Central memory CD8-positive, alpha-beta T cell (primary cell): ENCODE results near the gene RCCD1.
"Not testable (repeated sequence)": the region's sequence is repeated elsewhere in the genome, so short reads cannot be mapped to it uniquely, and the experiment has no call there.

Experiments used
- ATAC-seq: fragments of 150-1000 bp; cut with Tn5 transposase; replicated peaks from 2 replicates; pipeline ENCODE4 v1.10.0; 2022; ENCODE audit warnings: mild to moderate bottlenecking, moderate FRiP score, moderate number of reproducible peaks; ENCODE audit not compliant: poor library complexity, severe bottlenecking; ENCODE audit errors: extremely low read depth
- DNase-seq, 2 donors: peaks; one replicate each; pipeline ENCODE4 v3.0.0; 2021; ENCODE audit warnings: low spot score in 2 of 2
- H3K27ac Mint-ChIP-seq: one replicate; pipeline ENCODE4 v1.8.0; 2022; ENCODE audit warnings: low read depth, mild to moderate bottlenecking, moderate library complexity, mixed read lengths
- H3K27me3 Mint-ChIP-seq: one replicate; pipeline ENCODE4 v1.8.0; 2022; ENCODE audit warnings: mixed read lengths
- H3K36me3 Mint-ChIP-seq: one replicate; pipeline ENCODE4 v1.8.0; 2022; ENCODE audit warnings: mild to moderate bottlenecking, moderate library complexity, mixed read lengths; ENCODE audit not compliant: insufficient read depth
- H3K4me1 Mint-ChIP-seq: one replicate; pipeline ENCODE4 v1.8.0; 2022; ENCODE audit warnings: mixed read lengths
- H3K4me3 Mint-ChIP-seq: one replicate; pipeline ENCODE4 v1.8.0; 2022; ENCODE audit warnings: mild to moderate bottlenecking, moderate library complexity, mixed read lengths
- H3K9me3 Mint-ChIP-seq: one replicate; pipeline ENCODE4 v1.8.0; 2022; ENCODE audit warnings: mixed read lengths

Gene RCCD1

DNA sequence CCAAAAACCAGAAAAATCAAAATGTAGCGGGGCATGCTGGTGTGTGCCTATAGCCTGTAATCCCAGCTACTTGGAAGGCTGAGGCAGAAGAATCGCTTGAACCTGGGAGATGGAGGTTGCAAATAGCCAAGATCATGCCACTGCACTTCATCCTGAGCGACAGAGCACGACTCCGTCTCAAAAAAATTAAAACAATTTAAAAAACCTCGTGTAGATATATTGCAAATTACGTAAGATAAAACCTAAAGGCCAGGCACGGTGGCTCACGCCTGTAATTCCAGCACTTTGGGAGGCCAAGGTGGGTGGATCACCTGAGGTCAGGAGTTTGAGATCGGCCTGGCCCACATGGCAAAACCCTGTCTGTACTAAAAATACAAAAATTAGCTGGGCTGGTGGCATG, 27.9 kb upstream of the RCCD1 start:
- H3K4me3 Mint-ChIP-seq, H3K27ac Mint-ChIP-seq, DNase-seq, H3K27me3 Mint-ChIP-seq, H3K36me3 Mint-ChIP-seq, H3K9me3 Mint-ChIP-seq, ATAC-seq: not testable (repeated sequence)
- peaks cover 22% of the 10 kb centered on the region for H3K4me1 Mint-ChIP-seq

GRCh38 chr15:90928106-90928505, 26.6 kb upstream of the RCCD1 start:
- not testable (repeated sequence) for H3K27ac Mint-ChIP-seq, ATAC-seq, H3K9me3 Mint-ChIP-seq, DNase-seq, H3K36me3 Mint-ChIP-seq, H3K27me3 Mint-ChIP-seq
- H3K4me1 Mint-ChIP-seq, result peaks cover 30% of the 10 kb centered on the region
- H3K4me3 Mint-ChIP-seq, result peak overlapping the region; percentile 56

DNA sequence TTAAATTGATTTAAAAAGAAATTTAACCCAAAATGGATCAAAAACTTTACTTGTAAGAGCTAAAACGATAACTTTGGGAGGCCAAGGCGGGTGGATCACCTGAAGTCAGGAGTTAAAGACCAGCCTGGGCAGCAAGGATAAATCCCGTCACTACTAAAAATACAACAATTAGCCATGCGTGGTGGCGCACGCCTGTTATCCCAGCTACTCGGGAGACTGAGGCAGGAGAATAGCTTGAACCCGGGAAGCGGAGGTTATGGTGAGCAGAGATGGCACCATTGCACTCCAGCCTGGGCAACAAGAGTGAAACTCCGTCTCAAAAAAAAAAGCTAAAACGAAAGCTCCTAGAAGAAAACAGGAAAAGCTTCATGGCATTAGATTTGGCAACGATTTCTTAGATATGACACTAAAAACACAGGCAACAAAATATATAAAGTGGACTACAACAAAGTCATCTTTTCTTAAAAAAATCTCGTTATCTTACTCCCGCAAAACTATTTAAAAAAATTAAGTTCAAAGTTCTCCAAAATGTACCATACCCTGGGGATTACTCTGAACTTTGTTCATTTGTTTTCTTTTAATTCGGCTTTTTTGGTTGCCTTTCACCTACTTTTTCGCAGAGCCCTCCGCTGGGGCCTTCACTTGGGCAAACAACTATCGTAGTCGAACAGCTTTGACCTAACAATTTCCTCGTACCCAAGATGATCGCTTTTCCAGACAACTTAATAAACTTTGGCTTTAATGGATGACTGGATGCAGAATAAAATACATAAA, 25.3 kb upstream of the RCCD1 start:
- Mint-ChIP-seq H3K27ac (peak overlapping the region; percentile 93), H3K4me3 (peak overlapping the region; percentile 91), H3K4me1 (peaks cover 35% of the 10 kb centered on the region), H3K9me3 (no peaks in the 10 kb centered on the region), H3K27me3 (no peaks in the 10 kb centered on the region), H3K36me3 (peaks cover 6% of the 10 kb centered on the region)
- ATAC-seq, result no peak
- no peak for DNase-seq

DNA sequence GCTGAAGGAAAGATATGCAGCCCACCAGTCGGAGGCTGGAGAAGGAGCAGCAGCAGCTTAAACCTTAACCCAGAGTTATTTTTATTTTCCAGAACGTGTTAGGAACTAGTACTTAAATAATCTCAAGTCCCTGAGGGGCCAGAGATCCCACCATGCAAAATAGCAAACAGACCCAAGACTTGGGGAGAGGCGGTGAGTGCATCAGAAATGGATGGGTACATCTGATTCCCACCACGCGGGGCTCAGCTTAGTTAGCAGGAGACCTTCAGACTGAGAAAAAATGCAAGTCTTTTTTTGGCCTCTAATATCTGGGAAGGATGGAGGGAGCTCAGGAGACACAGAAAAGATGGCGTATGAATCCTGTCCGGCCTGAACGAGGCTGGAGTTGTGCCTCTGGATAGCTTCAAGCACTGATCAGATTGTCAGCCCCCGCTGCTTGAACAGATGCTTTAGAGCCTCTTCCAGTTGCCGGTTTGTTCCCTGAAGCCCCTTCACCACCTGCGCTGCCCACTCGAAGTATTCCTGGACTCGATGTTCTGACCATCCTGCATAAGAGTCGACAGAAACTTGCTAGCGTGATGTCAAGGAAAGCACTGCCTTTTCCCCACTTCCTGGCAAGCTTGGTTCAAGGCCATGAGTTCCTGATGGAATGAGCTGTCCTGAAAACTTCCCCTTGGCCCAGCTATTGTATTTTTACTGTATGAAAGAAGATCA, 23.7 kb upstream of the RCCD1 start:
- Mint-ChIP-seq H3K4me1 (peaks cover 46% of the 10 kb centered on the region), H3K27ac (peak overlapping the region; percentile 93), H3K4me3 (peak overlapping the region; percentile 91), H3K36me3 (peaks cover 7% of the 10 kb centered on the region), H3K9me3 (no peaks in the 10 kb centered on the region), H3K27me3 (no peaks in the 10 kb centered on the region)
- DNase-seq (no peak), ATAC-seq (no peak)

DNA sequence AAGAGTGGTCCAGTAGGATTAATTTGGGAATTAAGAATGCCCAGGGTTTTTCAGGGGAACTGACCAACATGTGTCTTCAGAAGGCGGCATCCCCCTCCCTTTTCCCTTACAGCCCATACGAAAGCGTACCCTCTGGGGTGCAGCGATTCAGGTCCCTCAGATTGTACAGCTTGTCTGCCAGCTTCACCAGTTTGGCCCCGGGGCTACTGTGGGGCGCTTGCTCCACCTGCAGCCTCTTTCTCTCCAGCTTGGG, 23.2 kb upstream of the RCCD1 start:
- no peaks in the 10 kb centered on the region for H3K27me3 Mint-ChIP-seq
- peak overlapping the region; percentile 85 for H3K27ac Mint-ChIP-seq
- H3K4me1 Mint-ChIP-seq, result peaks cover 50% of the 10 kb centered on the region
- H3K9me3 Mint-ChIP-seq, result no peaks in the 10 kb centered on the region
- peaks cover 7% of the 10 kb centered on the region for H3K36me3 Mint-ChIP-seq
- H3K4me3 Mint-ChIP-seq, result peak overlapping the region; percentile 91
- DNase-seq (no peak), ATAC-seq (no peak)

DNA sequence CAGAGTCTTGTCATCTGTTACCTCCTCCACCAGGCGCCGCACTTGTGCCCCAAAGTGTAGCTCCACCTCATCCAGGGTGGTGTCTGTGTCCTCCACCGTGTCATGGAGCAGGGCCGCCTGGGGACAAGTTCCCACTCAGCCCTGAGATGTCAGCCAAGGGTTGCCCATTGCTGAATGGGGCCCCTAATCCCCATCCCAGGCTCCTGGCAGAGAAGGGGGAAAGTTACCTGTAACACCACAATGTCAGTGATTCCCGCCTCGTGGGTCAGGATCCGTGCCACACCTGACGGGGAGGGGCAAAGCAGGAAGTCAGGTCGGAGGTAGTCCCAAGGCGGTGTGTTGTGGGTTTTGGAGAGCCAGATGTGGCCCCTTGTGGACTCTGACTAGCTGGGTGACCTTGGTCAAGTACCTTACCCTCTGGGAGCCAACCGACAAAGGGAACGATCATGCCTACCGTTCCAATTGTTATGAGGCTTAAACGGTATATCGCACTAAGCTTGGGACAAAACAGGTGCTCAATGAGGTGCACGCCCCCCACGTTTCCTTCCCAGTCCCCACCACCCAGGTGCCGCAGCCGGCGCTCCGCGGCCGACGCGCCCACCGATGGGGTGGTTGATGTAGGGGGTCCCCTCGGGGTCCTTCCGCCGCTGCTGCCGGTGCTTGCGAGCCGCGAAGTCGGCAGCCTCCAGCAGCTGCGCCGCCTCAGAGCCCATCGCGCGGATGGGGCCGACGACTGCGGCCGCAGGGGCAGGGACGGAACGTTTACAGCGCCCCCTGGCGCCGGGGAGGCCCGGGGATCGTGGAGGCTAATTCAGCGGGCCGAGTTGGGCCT, 22.6 kb upstream of the RCCD1 start, which contains the start of gene HDDC3:
Gene HDDC3 (minus strand): TSS at position 722 of the 832 bp plus-strand sequence. CDS start 9 bp downstream, at position 713.
- Mint-ChIP-seq H3K27ac (peak within 1 kb of the TSS; percentile 85), H3K36me3 (peaks cover 7% of the 10 kb centered on the region), H3K9me3 (no peaks in the 10 kb centered on the region), H3K27me3 (no peaks in the 10 kb centered on the region), H3K4me1 (peaks cover 56% of the 10 kb centered on the region), H3K4me3 (peak within 1 kb of the TSS; percentile 91)
- DNase-seq (peak; percentile 78 to 91), ATAC-seq (peak; percentile 66)

DNA sequence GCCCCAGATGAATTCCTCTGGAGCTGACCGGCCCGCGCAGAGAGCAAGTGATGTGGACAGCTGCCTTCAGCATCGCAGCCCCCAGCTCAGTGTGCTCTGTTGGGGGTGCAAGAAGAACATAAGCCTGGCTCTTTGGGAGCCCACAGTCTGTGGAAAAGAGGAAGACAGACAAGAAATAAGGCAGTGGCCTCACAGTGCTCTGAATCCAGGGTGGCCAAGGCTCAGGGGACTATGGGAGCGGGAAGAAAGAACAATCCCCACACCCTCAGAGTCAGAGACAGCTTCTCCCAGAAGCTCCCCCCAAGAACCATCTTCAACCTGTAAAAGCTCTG, 22.1 kb upstream of the RCCD1 start:
- Mint-ChIP-seq H3K36me3 (peaks cover 7% of the 10 kb centered on the region), H3K27me3 (no peaks in the 10 kb centered on the region), H3K27ac (peak overlapping the region; percentile 70), H3K4me3 (peak overlapping the region; percentile 91), H3K9me3 (no peaks in the 10 kb centered on the region), H3K4me1 (peaks cover 56% of the 10 kb centered on the region)
- DNase-seq (no peak), ATAC-seq (no peak)

DNA sequence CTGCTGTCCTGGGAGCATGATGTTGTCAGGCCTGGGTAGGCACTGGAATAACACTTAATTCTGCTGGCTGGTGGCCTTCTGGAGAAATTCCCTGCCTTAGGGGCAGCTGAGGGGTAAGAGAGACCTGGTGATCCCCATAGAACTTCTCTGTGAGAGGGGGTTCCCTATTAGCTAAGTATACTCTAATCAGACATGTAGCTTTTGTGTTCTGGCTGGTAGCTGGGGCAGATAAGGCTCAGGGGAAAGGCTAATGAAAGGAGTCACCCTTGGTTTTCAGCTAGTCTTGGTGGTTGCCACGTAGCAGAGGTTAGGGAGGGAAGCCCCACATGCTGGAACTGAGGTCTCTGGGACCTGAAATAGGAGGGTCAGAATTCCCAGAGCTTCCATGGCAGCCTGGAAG, 21.4 kb upstream of the RCCD1 start:
- H3K27me3 Mint-ChIP-seq, result no peaks in the 10 kb centered on the region

GRCh38 chr15:90934256-90934948, 20.3 kb upstream of the RCCD1 start:
- peak overlapping the region; percentile 74 for H3K27ac Mint-ChIP-seq
- H3K36me3 Mint-ChIP-seq, result peaks cover 16% of the 10 kb centered on the region
- H3K27me3 Mint-ChIP-seq, result no peaks in the 10 kb centered on the region
- peak; percentile 45 for ATAC-seq
- H3K9me3 Mint-ChIP-seq, result no peaks in the 10 kb centered on the region
- H3K4me1 Mint-ChIP-seq, result peaks cover 53% of the 10 kb centered on the region
- DNase-seq, result peak; percentile 68 to 70
- H3K4me3 Mint-ChIP-seq, result peak overlapping the region; percentile 81

More for the DNA sequence above, 21.4 kb upstream of the RCCD1 start:
- Mint-ChIP-seq H3K9me3 (no peaks in the 10 kb centered on the region), H3K4me3 (peak overlapping the region; percentile 34), H3K4me1 (peaks cover 56% of the 10 kb centered on the region), H3K27ac (no peak overlapping the region), H3K36me3 (peaks cover 10% of the 10 kb centered on the region)
- DNase-seq, result no peak
- no peak for ATAC-seq

- Mint-ChIP-seq H3K4me1 (peaks cover 47% of the 10 kb centered on the region), H3K27me3 (no peaks in the 10 kb centered on the region), H3K4me3 (peak within 1 kb of the TSS; percentile 81), H3K36me3 (peaks cover 24% of the 10 kb centered on the region), H3K27ac (peak within 1 kb of the TSS; percentile 88), H3K9me3 (no peaks in the 10 kb centered on the region)
- peak; percentile 69 for ATAC-seq
- peak; percentile 89 to 93 for DNase-seq
Observed at GRCh38 chr15:90934949-90935751, 19.5 kb upstream of the RCCD1 start, which contains the start of gene UNC45A. Gene UNC45A (plus strand): TSS chr15:90935285. CDS start chr15:90935325, 40 bp downstream.

GRCh38 chr15:90936823-90937222, 17.9 kb upstream of the RCCD1 start:
- ATAC-seq, result no peak
- peaks cover 29% of the 10 kb centered on the region for H3K36me3 Mint-ChIP-seq
- H3K4me3 Mint-ChIP-seq, result peak overlapping the region; percentile 81
- no peak for DNase-seq
- H3K4me1 Mint-ChIP-seq, result peaks cover 34% of the 10 kb centered on the region
- no peaks in the 10 kb centered on the region for H3K9me3 Mint-ChIP-seq
- peak overlapping the region; percentile 88 for H3K27ac Mint-ChIP-seq
- H3K27me3 Mint-ChIP-seq, result no peaks in the 10 kb centered on the region
